Esophagus muscularis mucosa (tissue), 4 donors: Measurements from ENCODE around the gene HIKESHI. TPM values are rescaled to one million over a fixed set of nuclear protein-coding genes. Genes with fewer than 3 reads are reported as not detected.
"Not testable (repeated sequence)": the region's sequence is repeated elsewhere in the genome, so short reads cannot be mapped to it uniquely, and the experiment has no call there.

Experiments
- DNase-seq: peaks from one replicate; pipeline ENCODE4 v3.0.0-alpha.2; 2017; ENCODE audit errors: extremely low spot score
- H3K27ac ChIP-seq, 4 donors: fragments of 200-600 bp; sonication (generic); replicated peaks in 1 of 4; 1 replicate in 3 of 4; 2 replicates in 1 of 4; pipeline ENCODE4 v1.5.1; 2016 to 2019; ENCODE audit warnings: mild to moderate bottlenecking in 1 of 4
- H3K27me3 ChIP-seq, 4 donors: fragments of 200-600 bp; sonication (generic); one replicate each; pipeline versions ENCODE4 v1.5.1 to v1.6.0; 2016 to 2019
- H3K36me3 ChIP-seq, 4 donors: fragments of 200-600 bp; sonication (generic); one replicate each; pipeline ENCODE4 v1.5.1; 2016 to 2019
- H3K4me1 ChIP-seq, 4 donors: fragments of 200-600 bp; sonication (generic); one replicate each; pipeline ENCODE4 v1.5.1; 2016 to 2019
- H3K4me3 ChIP-seq, 4 donors: fragments of 200-600 bp; sonication (generic); 1 replicate in 2 of 4; 2 replicates in 2 of 4; pipeline ENCODE4 v1.5.1; 2016 to 2019; ENCODE audit warnings: mild to moderate bottlenecking in 4 of 4, moderate library complexity in 1 of 4
- H3K9me3 ChIP-seq, 4 donors: fragments of 200-600 bp; sonication (generic); 1 replicate in 3 of 4; 2 replicates in 1 of 4; pipeline ENCODE4 v1.5.1; 2016 to 2019
- CTCF ChIP-seq, 3 experiments: fragments of 200-600 bp in 2 of 3; fragments of 450-650 bp in 1 of 3; sonication (generic) in 2 of 3; IDR thresholded peaks; one replicate each; pipeline ENCODE4 v1.5.1; 2017 to 2019; ENCODE audit warnings: antibody characterized with exemption in 3 of 3, mild to moderate bottlenecking in 2 of 3, moderate library complexity in 1 of 3
- EP300 ChIP-seq: sonication (generic); formaldehyde crosslinking; IDR thresholded peaks from one replicate; pipeline ENCODE4 v1.6.1; 2017; ENCODE audit warnings: antibody characterized with exemption
- POLR2A ChIP-seq: fragments of 450-650 bp; IDR thresholded peaks from one replicate; pipeline ENCODE4 v1.6.1; 2017; ENCODE audit warnings: antibody characterized with exemption, moderate library complexity, mild to moderate bottlenecking, low read depth
- POLR2AphosphoS5 ChIP-seq, 2 donors: sonication (generic); formaldehyde crosslinking; IDR thresholded peaks; one replicate each; pipeline ENCODE4 v1.6.1; 2017; ENCODE audit warnings: antibody characterized with exemption in 2 of 2
- WGBS: methylation state at CpG from one replicate; pipeline ENCODE4 v1.1.5; 2018; 5-methylcytosine and 5-hydroxymethylcytosine counted together
- intact Hi-C: fragments of 100-400 bp; cut with DNase I; formaldehyde crosslinking; loops from one replicate; pipeline ENCODE4 v1.15.1; 2023
- total RNA-seq, 4 donors: library from RNA; depleted of rRNA; stranded (reverse); fragments of >200 nt; gene quantifications; one replicate each; pipeline versions ENCODE4 v1.1.0 to v1.2.1, GENCODE V29; 2016

HIKESHI gene
- total RNA-seq, 4 donors from 2014 or later: 37.1 to 52.7 (median 41.2) TPM

- Histone ChIP-seq H3K27ac (no peak overlapping the region), H3K27me3 (no peaks in the 10 kb centered on the region), H3K36me3 (peaks cover 9 to 44% (median 33%) of the 10 kb centered on the region in 4 donors), H3K9me3 (no peaks in the 10 kb centered on the region), H3K4me3 (no peak overlapping the region), H3K4me1 (no peaks in the 10 kb centered on the region)
- TF ChIP-seq POLR2A (no peak), EP300 (no peak), CTCF (IDR thresholded peaks at IDR 0.05) (no peak), POLR2AphosphoS5 (IDR thresholded peaks at IDR 0.05) (no peak)
- WGBS: 98% methylated on average over 2 of the region's 2 CpGs
- intact Hi-C loops: no loop called here
- DNase-seq: no peak
These were observed 35.2 kb downstream of the HIKESHI start for GRCh38 chr11:86337227-86337626.

GRCh38 chr11:86341382-86341781 lies 39.3 kb downstream of the HIKESHI start:
- 93% methylated on average over 3 of the region's 3 CpGs for WGBS
- no peak for DNase-seq
- intact Hi-C loops: no loop called here

GRCh38 chr11:86346513-86346912 lies 44.5 kb downstream of the HIKESHI start:
- no peak for DNase-seq
- Histone ChIP-seq H3K36me3 (peaks cover 6 to 19% (median 14%) of the 10 kb centered on the region in 4 donors), H3K27me3 (no peaks in the 10 kb centered on the region), H3K9me3 (no peaks in the 10 kb centered on the region), H3K27ac (no peak overlapping the region), H3K4me1 (no peaks in the 10 kb centered on the region), H3K4me3 (no peak overlapping the region)
- no peak for TF ChIP-seq EP300
- no peak for TF ChIP-seq POLR2AphosphoS5 (IDR thresholded peaks at IDR 0.05)
- 87% methylated on average over 3 of the region's 3 CpGs for WGBS
- intact Hi-C loops: no loop called here

More at GRCh38 chr11:86341382-86341781, 39.3 kb downstream of the HIKESHI start:
- H3K9me3 ChIP-seq: no peaks in the 10 kb centered on the region
- no peak overlapping the region for H3K4me3 ChIP-seq
- H3K4me1 ChIP-seq: no peaks in the 10 kb centered on the region
- H3K27me3 ChIP-seq: no peaks in the 10 kb centered on the region
- TF ChIP-seq POLR2A (no peak), POLR2AphosphoS5 (IDR thresholded peaks at IDR 0.05) (no peak), CTCF (IDR thresholded peaks at IDR 0.05) (no peak)
- no peak overlapping the region for H3K27ac ChIP-seq
- peaks cover 13 to 31% (median 29%) of the 10 kb centered on the region in 4 donors for H3K36me3 ChIP-seq

- 83% methylated on average over 4 of the region's 4 CpGs for WGBS
- H3K9me3 ChIP-seq: no peaks in the 10 kb centered on the region
- no peaks in the 10 kb centered on the region for H3K36me3 ChIP-seq
- TF ChIP-seq POLR2A (no peak), POLR2AphosphoS5 (IDR thresholded peaks at IDR 0.05) (no peak), CTCF (IDR thresholded peaks at IDR 0.05) (no peak), EP300 (no peak)
- no peak for DNase-seq
- H3K27ac ChIP-seq: no peak overlapping the region
- intact Hi-C loops: no loop called here
- H3K4me1 ChIP-seq: no peaks in the 10 kb centered on the region
- no peak overlapping the region for H3K4me3 ChIP-seq
- H3K27me3 ChIP-seq: no peaks in the 10 kb centered on the region
These were observed 53.2 kb downstream of the HIKESHI start for GRCh38 chr11:86355256-86355655.

GRCh38 chr11:86357412-86357811 lies 55.4 kb downstream of the HIKESHI start:
- H3K27me3 ChIP-seq, DNase-seq, intact Hi-C loops, H3K9me3 ChIP-seq, H3K4me3 ChIP-seq, H3K4me1 ChIP-seq, H3K27ac ChIP-seq, H3K36me3 ChIP-seq: not testable (repeated sequence)
- WGBS: 88% methylated on average over 4 of the region's 4 CpGs

GRCh38 chr11:86358720-86359119 lies 56.7 kb downstream of the HIKESHI start:
- Histone ChIP-seq H3K27ac (no peak overlapping the region), H3K4me3 (no peak overlapping the region), H3K36me3 (no peaks in the 10 kb centered on the region), H3K9me3 (no peaks in the 10 kb centered on the region), H3K4me1 (no peaks in the 10 kb centered on the region), H3K27me3 (no peaks in the 10 kb centered on the region)
- 99% methylated on average over 3 of the region's 3 CpGs for WGBS
- TF ChIP-seq EP300 (no peak), POLR2A (no peak), POLR2AphosphoS5 (IDR thresholded peaks at IDR 0.05) (no peak), CTCF (IDR thresholded peaks at IDR 0.05) (no peak)
- DNase-seq: no peak
- intact Hi-C loops: no loop called here
